PC-3 (cell line): Measurements from ENCODE around the gene DPH6. TPM values are rescaled to one million over a fixed set of nuclear protein-coding genes. Genes with fewer than 3 reads are reported as not detected.
A peak's percentile ranks its signal among the peaks of the same experiment; 100 is the strongest.

ENCODE experiments used
- ATAC-seq: fragments of 200-7000 bp; cut with Tn5 transposase; 2 replicates; pipeline ENCODE4 v1.9.1; 2020; ENCODE audit warnings: mild to moderate bottlenecking, moderate library complexity
- BruUV-seq: library from RNA; stranded (reverse); fragments of 400-500 nt; replicated peaks from 2 replicates; lab custom pipeline; 2021; lab: Mats Ljungman, UMichigan
- CTCF ChIA-PET: fragments of 300-600 bp; sonication (Branson Sonifier 250); formaldehyde crosslinking; loops from one replicate; lab custom pipeline; 2022; ENCODE audit warnings: antibody characterized with exemption; lab: Charles Lee
- POLR2A ChIA-PET: fragments of 300-600 bp; sonication (Branson Sonifier 250); formaldehyde crosslinking; loops from one replicate; lab custom pipeline; 2022; ENCODE audit warnings: antibody characterized with exemption; ENCODE audit not compliant: unreplicated experiment; lab: Charles Lee
- DNase-seq: peaks from one replicate; pipeline ENCODE4 v3.0.0-alpha.2; 2015
- H2AFZ ChIP-seq: fragments of 300-600 bp; sonication (generic); 2 replicates; pipeline ENCODE4 v1.6.0; 2016; ENCODE audit warnings: antibody characterized with exemption, low read length
- H3F3A ChIP-seq: fragments of 300-600 bp; sonication (generic); one replicate; pipeline ENCODE4 v1.6.0; 2017; ENCODE audit warnings: antibody characterized with exemption, low read length, control low read depth, mild to moderate bottlenecking; ENCODE audit not compliant: unreplicated experiment
- H3K27ac ChIP-seq: fragments of 300-600 bp; sonication (generic); 2 replicates; pipeline ENCODE4 v1.5.1; 2016; ENCODE audit warnings: mild to moderate bottlenecking, low read length
- H3K27me3 ChIP-seq: fragments of 300-600 bp; sonication (generic); 2 replicates; pipeline ENCODE4 v1.6.1; 2016; ENCODE audit warnings: low read length, mixed read lengths
- H3K36me3 ChIP-seq: fragments of 300-600 bp; sonication (generic); 2 replicates; pipeline ENCODE4 v1.6.1; 2016; ENCODE audit warnings: low read depth, mixed run types, low read length, mixed read lengths
- H3K4me1 ChIP-seq: fragments of 300-600 bp; sonication (generic); 2 replicates; pipeline ENCODE4 v1.5.1; 2016; ENCODE audit warnings: low read length; ENCODE audit not compliant: insufficient read depth
- H3K4me2 ChIP-seq: fragments of 300-600 bp; sonication (generic); 2 replicates; pipeline ENCODE4 v1.6.0; 2016; ENCODE audit warnings: low read length
- H3K4me3 ChIP-seq: fragments of 300-600 bp; sonication (generic); 2 replicates; pipeline ENCODE4 v1.5.1; 2016; ENCODE audit warnings: mild to moderate bottlenecking, low read length, mixed read lengths
- H3K79me2 ChIP-seq: fragments of 300-600 bp; sonication (generic); 2 replicates; pipeline ENCODE4 v1.6.1; 2017; ENCODE audit warnings: low read length, mixed read lengths
- H3K9ac ChIP-seq: fragments of 300-600 bp; sonication (generic); 2 replicates; pipeline ENCODE4 v1.6.0; 2016; ENCODE audit warnings: mild to moderate bottlenecking, low read length
- H3K9me2 ChIP-seq: fragments of 300-600 bp; sonication (generic); replicated peaks from 2 replicates; pipeline ENCODE4 v1.6.1; 2016; ENCODE audit warnings: mixed run types, low read length, mixed read lengths
- H3K9me3 ChIP-seq: fragments of 300-600 bp; sonication (generic); 2 replicates; pipeline ENCODE4 v1.6.1; 2016; ENCODE audit warnings: low read length, mixed read lengths
- H4K20me1 ChIP-seq: fragments of 300-600 bp; sonication (generic); 2 replicates; pipeline ENCODE4 v1.6.1; 2016; ENCODE audit warnings: low read length, mixed read lengths
- EZH2 ChIP-seq: fragments of 300-600 bp; sonication (generic); IDR thresholded peaks from one replicate; pipeline ENCODE4 v1.6.1; 2017; ENCODE audit warnings: antibody characterized with exemption, mild to moderate bottlenecking, low read length; ENCODE audit not compliant: unreplicated experiment
- EZH2phosphoT487 ChIP-seq: fragments of 300-600 bp; sonication (generic); IDR thresholded peaks from 2 replicates; pipeline ENCODE4 v1.6.1; 2018; ENCODE audit warnings: mild to moderate bottlenecking, antibody characterized with exemption, low read length, borderline replicate concordance
- intact Hi-C: fragments of 100-400 bp; cut with micrococcal nuclease; formaldehyde crosslinking; loops from 2 replicates; pipeline ENCODE4 v1.9.0; 2023
- total RNA-seq: library from RNA; depleted of rRNA; stranded (reverse); fragments of >200 nt; gene quantifications from 2 replicates; pipeline ENCODE4 v1.2.3, GENCODE V29; 2014
- TF ChIP-seq, protein P1 (sequence below): fragments of 300-600 bp; sonication (generic); conservative IDR thresholded peaks from 2 replicates; pipeline ENCODE4 v1.5.1; 2017; ENCODE audit warnings: antibody characterized with exemption, low read depth, mild to moderate bottlenecking, low read length

DPH6 gene
- total RNA-seq, 1 experiment from 2014 or later = 6.9 TPM

GRCh38 chr15:35362195-35362829, 183.7 kb downstream of the DPH6 start:
- ChIA-PET POLR2A (no interaction called here), CTCF (no interaction called here)
- Histone ChIP-seq H3K9ac (no peak overlapping the region), H3K9me3 (no peaks in the 10 kb centered on the region), H2AFZ (no peak overlapping the region), H3K4me1 (no peaks in the 10 kb centered on the region), H3K36me3 (no peaks in the 10 kb centered on the region), H4K20me1 (no peaks in the 10 kb centered on the region), H3K27me3 (no peaks in the 10 kb centered on the region), H3K79me2 (no peaks in the 10 kb centered on the region), H3K27ac (no peak overlapping the region), H3K9me2 (no peaks in the 10 kb centered on the region), H3K4me2 (no peak overlapping the region), H3K4me3 (no peak overlapping the region), H3F3A (no peaks in the 10 kb centered on the region)
- DNase-seq (no peak), ATAC-seq (no peak)
- intact Hi-C loops = no loop called here
- TF ChIP-seq, protein P1, sequence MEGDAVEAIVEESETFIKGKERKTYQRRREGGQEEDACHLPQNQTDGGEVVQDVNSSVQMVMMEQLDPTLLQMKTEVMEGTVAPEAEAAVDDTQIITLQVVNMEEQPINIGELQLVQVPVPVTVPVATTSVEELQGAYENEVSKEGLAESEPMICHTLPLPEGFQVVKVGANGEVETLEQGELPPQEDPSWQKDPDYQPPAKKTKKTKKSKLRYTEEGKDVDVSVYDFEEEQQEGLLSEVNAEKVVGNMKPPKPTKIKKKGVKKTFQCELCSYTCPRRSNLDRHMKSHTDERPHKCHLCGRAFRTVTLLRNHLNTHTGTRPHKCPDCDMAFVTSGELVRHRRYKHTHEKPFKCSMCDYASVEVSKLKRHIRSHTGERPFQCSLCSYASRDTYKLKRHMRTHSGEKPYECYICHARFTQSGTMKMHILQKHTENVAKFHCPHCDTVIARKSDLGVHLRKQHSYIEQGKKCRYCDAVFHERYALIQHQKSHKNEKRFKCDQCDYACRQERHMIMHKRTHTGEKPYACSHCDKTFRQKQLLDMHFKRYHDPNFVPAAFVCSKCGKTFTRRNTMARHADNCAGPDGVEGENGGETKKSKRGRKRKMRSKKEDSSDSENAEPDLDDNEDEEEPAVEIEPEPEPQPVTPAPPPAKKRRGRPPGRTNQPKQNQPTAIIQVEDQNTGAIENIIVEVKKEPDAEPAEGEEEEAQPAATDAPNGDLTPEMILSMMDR = no peak
- TF ChIP-seq EZH2phosphoT487 (no peak), EZH2 (no peak)
- no TSS peak for BruUV-seq

GRCh38 chr15:35358824-35359223, 187.1 kb downstream of the DPH6 start:
- Histone ChIP-seq H3K27me3 (no peaks in the 10 kb centered on the region), H3K4me1 (no peaks in the 10 kb centered on the region), H3F3A (no peaks in the 10 kb centered on the region), H3K9me2 (no peaks in the 10 kb centered on the region), H2AFZ (no peak overlapping the region), H3K27ac (no peak overlapping the region), H3K36me3 (no peaks in the 10 kb centered on the region), H4K20me1 (no peaks in the 10 kb centered on the region), H3K79me2 (no peaks in the 10 kb centered on the region), H3K9ac (no peak overlapping the region), H3K4me3 (no peak overlapping the region), H3K4me2 (no peak overlapping the region), H3K9me3 (no peaks in the 10 kb centered on the region)
- DNase-seq (peak; percentile 34), ATAC-seq (no peak)
- ChIA-PET POLR2A (no interaction called here), CTCF (no interaction called here)
- BruUV-seq = no TSS peak
- intact Hi-C loops = no loop called here
- no peak for TF ChIP-seq EZH2
- no peak for TF ChIP-seq EZH2phosphoT487
- TF ChIP-seq, protein P1 = no peak

- no peak for DNase-seq
- TF ChIP-seq EZH2phosphoT487 = no peak
- TF ChIP-seq, protein P1 = no peak
- TF ChIP-seq EZH2 = no peak
Observed at GRCh38 chr15:35351059-35351458, 194.9 kb downstream of the DPH6 start.

More at GRCh38 chr15:35351059-35351458, 194.9 kb downstream of the DPH6 start:
- Histone ChIP-seq H3K4me3 (no peak overlapping the region), H3K9me2 (no peaks in the 10 kb centered on the region), H3K9me3 (no peaks in the 10 kb centered on the region), H3K9ac (no peak overlapping the region), H3K79me2 (no peaks in the 10 kb centered on the region), H3K4me1 (no peaks in the 10 kb centered on the region), H3K27ac (no peak overlapping the region), H3K27me3 (no peaks in the 10 kb centered on the region), H2AFZ (no peak overlapping the region), H3K4me2 (no peak overlapping the region), H3F3A (no peaks in the 10 kb centered on the region), H3K36me3 (no peaks in the 10 kb centered on the region), H4K20me1 (no peaks in the 10 kb centered on the region)
- intact Hi-C loops = loop anchor here (2.0 kb wide), 1 partner anchor 42 kb away; no protein-coding TSS in a partner anchor
- ATAC-seq = no peak
- CTCF ChIA-PET = no interaction called here
- POLR2A ChIA-PET = no interaction called here
- BruUV-seq = no TSS peak
